GM10266 (cell line): Measurements from ENCODE around the gene B3GALT6.

ENCODE experiments used
- DNase-seq: peaks from one replicate; pipeline ENCODE4 v3.0.0; 2012; ENCODE audit errors: extremely low spot score
- TF ChIP-seq, protein P1 (sequence below): IDR thresholded peaks from 2 replicates; pipeline ENCODE4 v1.5.1; 2012; ENCODE audit warnings: mild to moderate bottlenecking, low read depth; ENCODE audit not compliant: control insufficient read depth, insufficient read depth; ENCODE audit errors: missing control alignments

Gene B3GALT6

DNA sequence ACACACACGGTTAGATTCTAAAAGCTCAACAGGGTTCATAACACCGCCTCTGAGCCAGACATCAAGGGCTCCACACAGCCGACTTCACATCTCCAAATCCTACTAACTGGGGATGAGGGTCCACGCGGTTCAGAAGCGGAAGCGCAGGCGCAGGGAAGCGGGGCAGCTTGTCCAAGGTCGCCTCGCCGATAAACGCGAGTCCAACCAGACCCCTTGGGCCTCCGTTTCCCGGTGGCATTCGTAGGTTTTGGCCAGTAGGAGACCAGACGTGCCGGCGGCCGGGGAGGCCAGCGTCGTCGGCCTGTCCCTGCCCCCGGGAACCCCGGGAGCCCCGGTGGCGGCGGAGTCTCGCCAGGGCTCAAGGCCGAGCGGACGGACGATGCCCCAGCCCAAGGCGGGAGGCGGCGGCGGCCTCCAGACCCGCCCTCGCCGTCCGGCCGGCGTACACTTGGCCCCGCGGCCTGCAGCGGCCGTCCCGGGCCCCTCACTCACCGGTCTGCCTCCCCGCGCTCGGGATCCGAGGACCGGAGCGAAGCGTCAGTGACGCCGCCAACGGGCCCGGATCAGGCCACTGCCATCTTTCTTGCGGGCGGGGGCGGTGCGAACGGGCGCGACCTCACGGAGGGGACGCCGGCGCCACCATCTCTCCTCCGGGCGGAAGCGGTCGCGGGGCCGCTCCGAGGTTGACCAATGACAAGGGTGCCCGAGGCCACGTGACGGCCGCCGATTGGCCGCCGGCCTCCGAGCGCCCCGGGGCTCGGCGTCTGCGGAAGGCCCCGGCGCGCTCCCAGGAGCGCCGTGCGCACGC, 433 bp upstream of the B3GALT6 start, which contains the start of gene SDF4:
Gene SDF4, minus strand, starts transcription at position 602 of the 808 bp plus-strand sequence. CDS start 3,229 bp downstream, outside the sequence.
- peak; percentile 100 for DNase-seq
- TF ChIP-seq, protein P1, sequence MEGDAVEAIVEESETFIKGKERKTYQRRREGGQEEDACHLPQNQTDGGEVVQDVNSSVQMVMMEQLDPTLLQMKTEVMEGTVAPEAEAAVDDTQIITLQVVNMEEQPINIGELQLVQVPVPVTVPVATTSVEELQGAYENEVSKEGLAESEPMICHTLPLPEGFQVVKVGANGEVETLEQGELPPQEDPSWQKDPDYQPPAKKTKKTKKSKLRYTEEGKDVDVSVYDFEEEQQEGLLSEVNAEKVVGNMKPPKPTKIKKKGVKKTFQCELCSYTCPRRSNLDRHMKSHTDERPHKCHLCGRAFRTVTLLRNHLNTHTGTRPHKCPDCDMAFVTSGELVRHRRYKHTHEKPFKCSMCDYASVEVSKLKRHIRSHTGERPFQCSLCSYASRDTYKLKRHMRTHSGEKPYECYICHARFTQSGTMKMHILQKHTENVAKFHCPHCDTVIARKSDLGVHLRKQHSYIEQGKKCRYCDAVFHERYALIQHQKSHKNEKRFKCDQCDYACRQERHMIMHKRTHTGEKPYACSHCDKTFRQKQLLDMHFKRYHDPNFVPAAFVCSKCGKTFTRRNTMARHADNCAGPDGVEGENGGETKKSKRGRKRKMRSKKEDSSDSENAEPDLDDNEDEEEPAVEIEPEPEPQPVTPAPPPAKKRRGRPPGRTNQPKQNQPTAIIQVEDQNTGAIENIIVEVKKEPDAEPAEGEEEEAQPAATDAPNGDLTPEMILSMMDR, result no peak

GRCh38 chr1:1232796-1233566, 944 bp downstream of the B3GALT6 start:
- DNase-seq, result no peak
- TF ChIP-seq, protein P1, result no peak

DNA sequence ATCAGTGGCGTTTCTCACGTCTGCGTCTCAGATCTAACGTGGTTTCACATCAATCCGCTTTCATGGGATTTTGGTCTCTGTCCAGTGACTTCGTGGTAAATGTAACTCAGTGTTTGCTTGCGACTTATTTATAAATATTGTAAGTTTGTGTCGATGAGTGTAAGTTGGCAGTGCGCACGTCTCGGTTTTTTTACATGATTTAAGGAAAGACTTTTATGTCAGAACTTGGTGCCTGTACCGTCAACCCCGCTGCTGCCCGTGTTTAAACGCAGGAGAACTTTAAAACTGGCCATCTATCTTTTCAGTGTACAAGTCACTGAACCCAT, 1.5 kb downstream of the B3GALT6 start:
- DNase-seq, result no peak
- TF ChIP-seq, protein P1, result no peak

DNA sequence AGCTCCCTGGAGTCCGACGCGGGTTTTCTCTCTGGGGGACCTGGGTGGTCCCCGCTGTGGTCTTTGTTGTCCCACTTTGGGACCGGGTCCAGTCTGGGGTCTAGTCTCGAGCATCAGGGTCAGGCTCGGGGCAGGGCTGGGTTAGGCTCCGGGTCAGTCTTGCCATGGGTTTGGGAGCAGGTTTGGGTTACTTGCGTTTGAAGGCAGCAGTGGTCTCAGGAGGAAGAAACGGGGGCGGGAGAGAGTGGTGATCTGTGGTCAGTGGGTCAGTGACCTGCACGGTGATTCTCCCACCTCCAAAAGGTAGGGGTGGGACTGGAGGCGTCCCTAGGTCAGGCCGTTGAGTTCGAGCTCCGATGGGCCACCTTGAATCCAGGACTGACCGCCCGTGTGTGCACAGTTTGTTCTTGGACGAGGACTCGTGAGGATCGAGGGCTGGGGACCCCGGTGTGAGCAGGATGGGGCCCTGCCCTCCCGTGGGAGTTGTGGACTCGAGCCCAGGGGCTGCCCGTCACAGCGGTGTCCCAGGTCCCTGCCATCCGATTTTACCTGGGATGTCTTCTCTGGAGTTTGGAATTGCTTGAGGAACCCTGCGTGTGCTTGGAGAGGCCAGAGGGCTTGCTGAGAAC, 2.3 kb downstream of the B3GALT6 start:
- TF ChIP-seq, protein P1, result no peak
- no peak for DNase-seq

GRCh38 chr1:1235016-1235744, 3.1 kb downstream of the B3GALT6 start:
- DNase-seq, result no peak
- TF ChIP-seq, protein P1, result no peak

- TF ChIP-seq, protein P1, result no peak
- DNase-seq, result no peak
Observed at GRCh38 chr1:1236176-1236763, 4.2 kb downstream of the B3GALT6 start.
